NCI-H524 treated with DMSO at 0.1 percent for 48 hours (cell line): ENCODE measurements around the gene ACBD4.

Experiments
- DNase-seq: peaks from one replicate; lab custom pipeline; 2025; lab: John Stamatoyannopoulos, UW

ACBD4 gene

GRCh38 chr17:45135192-45135977 lies at the start of gene ACBD4:
TSS of gene ACBD4 (plus strand) at chr17:45135687. CDS start at chr17:45136145, 458 bp downstream.
- peak; percentile 90 for DNase-seq

- no peak for DNase-seq
Observed at GRCh38 chr17:45086391-45086790, 49.1 kb upstream of the ACBD4 start.

- no peak for DNase-seq
Observed at GRCh38 chr17:45086865-45087503, 48.5 kb upstream of the ACBD4 start.

- no peak for DNase-seq
Observed at GRCh38 chr17:45087504-45087975, 47.9 kb upstream of the ACBD4 start.

- DNase-seq, result no peak
Observed at GRCh38 chr17:45087978-45088377, 47.5 kb upstream of the ACBD4 start.

GRCh38 chr17:45088741-45089140 lies 46.7 kb upstream of the ACBD4 start:
- DNase-seq, result no peak

- no peak for DNase-seq
Observed at GRCh38 chr17:45090711-45091110, 44.8 kb upstream of the ACBD4 start.

- DNase-seq, result no peak
Observed at GRCh38 chr17:45091778-45092425, 43.6 kb upstream of the ACBD4 start.

- no peak for DNase-seq
Observed at GRCh38 chr17:45092911-45093430, 42.5 kb upstream of the ACBD4 start.

GRCh38 chr17:45093444-45094110 lies 41.9 kb upstream of the ACBD4 start:
- no peak for DNase-seq

- no peak for DNase-seq
Observed at GRCh38 chr17:45096141-45096540, 39.3 kb upstream of the ACBD4 start.

GRCh38 chr17:45096926-45097325 lies 38.6 kb upstream of the ACBD4 start:
- no peak for DNase-seq

GRCh38 chr17:45098081-45098868 lies 37.2 kb upstream of the ACBD4 start:
- peak; percentile 62 for DNase-seq

GRCh38 chr17:45098869-45099616 lies 36.4 kb upstream of the ACBD4 start:
- peak; percentile 53 for DNase-seq

- no peak for DNase-seq
Observed at GRCh38 chr17:45101546-45101882, 34.0 kb upstream of the ACBD4 start.

- DNase-seq, result no peak
Observed at GRCh38 chr17:45101883-45102811, 33.3 kb upstream of the ACBD4 start.

- DNase-seq, result no peak
Observed at GRCh38 chr17:45102856-45103255, 32.6 kb upstream of the ACBD4 start.

GRCh38 chr17:45103269-45103795 lies 32.2 kb upstream of the ACBD4 start:
- no peak for DNase-seq

- no peak for DNase-seq
Observed at GRCh38 chr17:45104029-45104428, 31.5 kb upstream of the ACBD4 start.
